RWPE2 (cell line): ENCODE results near the gene ADSS1.

Experiments used
- ATAC-seq: fragments of 200-7000 bp; cut with Tn5 transposase; 3 replicates; pipeline ENCODE4 v1.9.1; 2021; ENCODE audit warnings: low read depth
- DNase-seq: peaks from one replicate; pipeline ENCODE4 v3.0.0-alpha.2; 2020; ENCODE audit warnings: low spot score
- H3K27ac ChIP-seq: fragments of 450-650 bp; 2 replicates; pipeline ENCODE4 v1.5.1; 2017; ENCODE audit warnings: mild to moderate bottlenecking; ENCODE audit not compliant: poor library complexity, severe bottlenecking
- H3K27me3 ChIP-seq: fragments of 250-450 bp; sonication (Bioruptor Pico); 2 replicates; pipeline ENCODE4 v1.5.1; 2021; ENCODE audit warnings: mild to moderate bottlenecking, moderate library complexity; ENCODE audit not compliant: insufficient read depth, poor library complexity, severe bottlenecking
- H3K36me3 ChIP-seq: fragments of 250-450 bp; sonication (Bioruptor Pico); 2 replicates; pipeline ENCODE4 v1.5.1; 2020; ENCODE audit warnings: low read depth, mild to moderate bottlenecking, moderate library complexity
- H3K4me1 ChIP-seq: fragments of 250-450 bp; sonication (Bioruptor Pico); 2 replicates; pipeline ENCODE4 v1.5.1; 2021; ENCODE audit warnings: mild to moderate bottlenecking, moderate library complexity; ENCODE audit not compliant: insufficient read depth, poor library complexity, severe bottlenecking
- H3K4me3 ChIP-seq: fragments of 250-450 bp; sonication (Bioruptor Pico); 2 replicates; pipeline ENCODE4 v1.5.1; 2021; ENCODE audit warnings: mild to moderate bottlenecking, moderate library complexity; ENCODE audit not compliant: severe bottlenecking
- H3K9me3 ChIP-seq: fragments of 250-450 bp; sonication (Bioruptor Pico); 2 replicates; pipeline ENCODE4 v1.5.1; 2021; ENCODE audit warnings: mild to moderate bottlenecking, moderate library complexity; ENCODE audit not compliant: severe bottlenecking
- TF ChIP-seq, protein P1 (sequence below): fragments of 450-650 bp; IDR thresholded peaks from one replicate; pipeline ENCODE4 v1.5.1; 2017; ENCODE audit warnings: mild to moderate bottlenecking, moderate library complexity; ENCODE audit not compliant: poor library complexity, severe bottlenecking

The ADSS1 gene

DNA sequence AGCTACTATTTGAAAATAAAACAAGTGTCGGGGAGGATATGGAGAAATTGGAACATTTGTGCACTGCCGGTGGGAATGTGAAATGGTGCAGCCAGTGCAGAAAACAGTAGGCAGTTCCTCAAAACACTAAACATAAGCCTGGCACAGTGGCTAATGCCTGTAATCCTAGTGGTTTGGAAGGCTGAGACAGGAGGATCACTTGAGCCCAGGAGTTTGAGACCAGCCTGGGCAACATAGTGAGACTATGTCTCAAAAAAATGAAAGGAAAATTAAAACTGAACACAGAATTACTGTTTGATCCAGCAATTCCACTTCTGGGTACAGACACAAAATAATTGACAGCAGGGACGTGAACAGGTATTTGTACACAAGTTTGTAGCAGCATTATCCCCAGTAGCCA is 41.5 kb downstream of the ADSS1 start:
- no peaks in the 10 kb centered on the region for H3K4me1 ChIP-seq
- no peak for DNase-seq
- TF ChIP-seq, protein P1, sequence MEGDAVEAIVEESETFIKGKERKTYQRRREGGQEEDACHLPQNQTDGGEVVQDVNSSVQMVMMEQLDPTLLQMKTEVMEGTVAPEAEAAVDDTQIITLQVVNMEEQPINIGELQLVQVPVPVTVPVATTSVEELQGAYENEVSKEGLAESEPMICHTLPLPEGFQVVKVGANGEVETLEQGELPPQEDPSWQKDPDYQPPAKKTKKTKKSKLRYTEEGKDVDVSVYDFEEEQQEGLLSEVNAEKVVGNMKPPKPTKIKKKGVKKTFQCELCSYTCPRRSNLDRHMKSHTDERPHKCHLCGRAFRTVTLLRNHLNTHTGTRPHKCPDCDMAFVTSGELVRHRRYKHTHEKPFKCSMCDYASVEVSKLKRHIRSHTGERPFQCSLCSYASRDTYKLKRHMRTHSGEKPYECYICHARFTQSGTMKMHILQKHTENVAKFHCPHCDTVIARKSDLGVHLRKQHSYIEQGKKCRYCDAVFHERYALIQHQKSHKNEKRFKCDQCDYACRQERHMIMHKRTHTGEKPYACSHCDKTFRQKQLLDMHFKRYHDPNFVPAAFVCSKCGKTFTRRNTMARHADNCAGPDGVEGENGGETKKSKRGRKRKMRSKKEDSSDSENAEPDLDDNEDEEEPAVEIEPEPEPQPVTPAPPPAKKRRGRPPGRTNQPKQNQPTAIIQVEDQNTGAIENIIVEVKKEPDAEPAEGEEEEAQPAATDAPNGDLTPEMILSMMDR: no peak
- no peak overlapping the region for H3K4me3 ChIP-seq
- peaks cover 6% of the 10 kb centered on the region for H3K9me3 ChIP-seq
- H3K27ac ChIP-seq: no peak overlapping the region
- no peaks in the 10 kb centered on the region; the same call in 1 of the 2 replicates for H3K36me3 ChIP-seq
- no peaks in the 10 kb centered on the region for H3K27me3 ChIP-seq
- no peak for ATAC-seq

DNA sequence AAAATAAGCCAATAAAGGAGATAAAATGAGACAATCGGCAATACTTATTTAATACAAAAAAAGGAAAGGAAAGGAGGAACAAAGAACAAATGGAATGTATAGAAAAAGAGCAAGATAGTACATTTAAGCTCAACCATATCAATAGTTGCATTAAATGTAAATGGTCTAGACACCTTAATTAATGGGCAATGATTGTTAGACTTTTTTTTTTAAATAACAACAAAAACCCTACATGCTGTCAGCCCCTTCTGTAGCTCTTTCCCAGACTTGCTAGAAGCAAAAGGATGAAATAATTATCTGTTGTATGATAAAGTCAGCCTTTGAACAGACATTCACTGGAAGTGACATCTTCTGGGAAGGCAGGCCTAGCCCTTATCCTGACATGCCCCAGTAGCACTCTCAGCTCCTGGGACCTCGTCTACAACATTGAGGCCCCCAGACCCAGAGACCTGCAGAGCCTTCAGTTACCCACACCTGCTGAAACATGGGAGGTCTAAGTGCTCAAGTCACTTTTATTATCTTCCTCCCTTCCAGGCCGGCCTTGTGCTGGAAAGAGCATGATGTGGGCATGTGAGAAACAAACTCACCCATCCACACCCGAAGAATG is 42.3 kb downstream of the ADSS1 start:
- Histone ChIP-seq H3K9me3 (peaks cover 6% of the 10 kb centered on the region), H3K27ac (no peak overlapping the region), H3K27me3 (no peaks in the 10 kb centered on the region), H3K36me3 (peaks cover 7% of the 10 kb centered on the region), H3K4me1 (no peaks in the 10 kb centered on the region), H3K4me3 (no peak overlapping the region)
- no peak for DNase-seq
- ATAC-seq: no peak
- TF ChIP-seq, protein P1: no peak

DNA sequence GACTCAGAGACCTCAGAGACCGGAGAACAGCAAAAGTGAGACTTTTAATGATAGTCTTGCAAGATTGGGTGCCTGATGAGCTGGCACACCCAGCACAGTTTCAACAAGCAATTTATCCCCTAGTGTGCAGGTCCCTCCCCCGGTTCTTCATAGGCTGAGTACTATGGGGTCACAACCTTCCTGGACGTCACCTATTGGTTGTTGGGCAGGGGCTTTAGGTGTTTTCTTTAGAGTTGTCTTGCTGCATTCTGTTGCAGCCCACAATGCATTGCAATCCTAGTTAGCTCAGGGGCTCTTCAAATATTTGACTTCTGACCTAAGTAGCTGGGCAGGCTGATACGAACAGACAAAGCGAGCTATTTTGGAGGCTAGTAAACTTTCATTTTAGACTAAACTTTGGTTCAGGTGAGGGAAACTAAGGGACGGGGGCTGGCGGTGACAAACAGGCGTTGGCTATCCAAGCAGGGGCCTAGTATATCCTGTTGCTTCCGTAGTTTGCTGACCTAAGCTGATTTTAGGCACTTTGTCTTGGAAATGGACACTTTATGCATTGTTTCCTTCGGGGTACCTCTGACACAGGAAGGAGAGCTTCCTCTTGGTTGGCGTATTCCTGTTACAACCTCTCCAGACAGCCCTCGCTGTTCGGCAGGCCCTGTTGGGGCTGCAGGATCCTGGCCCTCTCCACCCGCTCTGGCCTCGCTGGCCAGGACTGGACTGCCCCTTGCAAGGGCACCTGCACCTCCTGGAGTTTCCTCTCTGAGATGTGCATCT is 43.0 kb downstream of the ADSS1 start:
- Histone ChIP-seq H3K4me3 (no peak overlapping the region), H3K36me3 (peaks cover 14% of the 10 kb centered on the region), H3K27me3 (no peaks in the 10 kb centered on the region), H3K27ac (no peak overlapping the region), H3K4me1 (no peaks in the 10 kb centered on the region), H3K9me3 (peaks cover 6% of the 10 kb centered on the region)
- ATAC-seq (no peak), DNase-seq (no peak)
- TF ChIP-seq, protein P1: no peak

DNA sequence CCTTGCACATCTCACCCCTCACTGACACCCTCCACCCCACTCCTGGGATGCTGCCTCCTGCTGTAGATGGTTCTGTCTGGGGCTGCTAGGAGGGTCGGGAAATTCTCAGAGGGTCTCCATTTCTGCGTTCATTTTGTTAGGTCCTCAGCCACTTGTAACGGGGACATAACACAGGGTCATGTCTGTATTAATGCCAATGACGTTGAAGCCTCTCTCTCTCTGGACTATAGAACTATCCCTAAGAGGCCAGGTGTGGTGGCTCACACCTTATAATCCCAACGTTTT is 43.5 kb downstream of the ADSS1 start:
- Histone ChIP-seq H3K27me3 (no peaks in the 10 kb centered on the region), H3K36me3 (peaks cover 20% of the 10 kb centered on the region), H3K9me3 (peaks cover 6% of the 10 kb centered on the region), H3K4me3 (no peak overlapping the region), H3K27ac (no peak overlapping the region), H3K4me1 (no peaks in the 10 kb centered on the region)
- ATAC-seq: no peak
- TF ChIP-seq, protein P1: no peak
- no peak for DNase-seq
